HepG2 (cell line): ENCODE results near the gene NOS1AP. TPM values are rescaled to one million over a fixed set of nuclear protein-coding genes. Genes with fewer than 3 reads are reported as not detected.

ENCODE experiments used
- ATAC-seq: fragments of 200-7000 bp; cut with Tn5 transposase; 3 replicates; pipeline ENCODE4 v1.9.1; 2020; ENCODE audit warnings: mild to moderate bottlenecking, moderate library complexity
- BruUV-seq: library from RNA; stranded (reverse); fragments of 400-500 nt; replicated peaks from 2 replicates; lab custom pipeline; 2021; lab: Mats Ljungman, UMichigan
- CTCF ChIA-PET: fragments of 300-600 bp; formaldehyde crosslinking; extraction: SDS; loops from one replicate; lab custom pipeline; 2021; ENCODE audit warnings: low total read pairs, inconsistent platforms, low intra/inter-chr PET ratio; lab: Yijun Ruan, JAX
- POLR2A ChIA-PET: fragments of 350-600 bp; sonication (Branson Sonifier 250); formaldehyde crosslinking; loops from one replicate; lab custom pipeline; 2020; ENCODE audit warnings: antibody characterized with exemption, inconsistent platforms; lab: Yijun Ruan, JAX
- DNase-seq: peaks from one replicate; pipeline ENCODE4 v3.0.0-alpha.2; 2015; ENCODE audit warnings: low spot score
- FAIRE-seq: peaks from 3 replicates; lab custom pipeline; 2011; peaks lifted over from hg19 to GRCh38; lab: Jason Lieb, UNC
- H2AFZ ChIP-seq: one replicate; pipeline ENCODE4 v1.6.1; 2011; ENCODE audit warnings: low read length, inconsistent platforms
- H3K27ac ChIP-seq: fragments of 300-600 bp; 3 replicates; pipeline ENCODE4 v1.8.0; 2011; ENCODE audit warnings: mixed run types, mild to moderate bottlenecking, mixed read lengths, low read length, inconsistent platforms; ENCODE audit not compliant: insufficient read depth; ENCODE audit errors: extremely low read length
- H3K27me3 ChIP-seq, 2 experiments: fragments of 200-600 bp in 1 of 2; 2 replicates in 1 of 2; 3 replicates in 1 of 2; pipeline versions ENCODE4 v1.6.0 to v1.8.0; 2011; ENCODE audit warnings: low read length in 2 of 2, mild to moderate bottlenecking in 2 of 2, moderate library complexity in 2 of 2, inconsistent platforms in 1 of 2; ENCODE audit not compliant: insufficient read depth in 2 of 2, control insufficient read depth in 1 of 2
- H3K36me3 ChIP-seq, 2 experiments: fragments of 200-600 bp in 1 of 2; replicated peaks in 1 of 2; 2 replicates in 1 of 2; 3 replicates in 1 of 2; pipeline versions ENCODE4 v1.5.1 to v1.8.0; 2011; ENCODE audit warnings: low read length in 2 of 2, inconsistent platforms in 1 of 2; ENCODE audit not compliant: insufficient read depth in 2 of 2, control insufficient read depth in 1 of 2
- H3K4me1 ChIP-seq: 2 replicates; pipeline ENCODE4 v1.5.1; 2012; ENCODE audit warnings: low read length, inconsistent platforms; ENCODE audit not compliant: insufficient read depth
- H3K4me2 ChIP-seq: 2 replicates; pipeline ENCODE4 v1.6.0; 2011; ENCODE audit warnings: low read depth, low read length, inconsistent platforms
- H3K4me3 ChIP-seq, 3 experiments: fragments of 200-600 bp in 1 of 3; sonication (generic), shearing (Covaris generic) in 1 of 3; replicated peaks in 1 of 3; 2 replicates each; pipeline ENCODE4 v1.5.1; 2011 to 2016; ENCODE audit warnings: low read length in 3 of 3, inconsistent platforms in 2 of 3, low read depth in 2 of 3, mild to moderate bottlenecking in 2 of 3, control low read depth in 1 of 3, mixed read lengths in 1 of 3; ENCODE audit not compliant: insufficient read depth in 1 of 3
- H3K79me2 ChIP-seq: one replicate; pipeline ENCODE4 v1.6.1; 2011; ENCODE audit warnings: low read length, inconsistent platforms; ENCODE audit not compliant: insufficient read depth
- H3K9ac ChIP-seq: 2 replicates; pipeline ENCODE4 v1.6.0; 2011; ENCODE audit warnings: mild to moderate bottlenecking, low read depth, low read length, inconsistent platforms; ENCODE audit not compliant: insufficient read depth
- H3K9me3 ChIP-seq: 2 replicates; pipeline ENCODE4 v1.5.1; 2012; ENCODE audit warnings: mild to moderate bottlenecking, low read length
- H4K20me1 ChIP-seq: 2 replicates; pipeline ENCODE4 v1.6.0; 2011; ENCODE audit warnings: inconsistent platforms, mild to moderate bottlenecking, low read length, moderate library complexity; ENCODE audit not compliant: insufficient read depth
- AKNA ChIP-seq: sonication (generic); formaldehyde crosslinking; IDR thresholded peaks from 2 replicates; pipeline ENCODE4 v1.4.0; 2020; ENCODE audit warnings: missing genetic modification reagents, borderline replicate concordance
- CENPBD1 ChIP-seq: sonication (generic); formaldehyde crosslinking; IDR thresholded peaks from 2 replicates; pipeline ENCODE4 v1.8.0; 2022; ENCODE audit warnings: missing genetic modification reagents, low read depth, mild to moderate bottlenecking, borderline replicate concordance
- MBNL3 ChIP-seq: fragments of 250-450 bp; sonication (Bioruptor Pico); conservative IDR thresholded peaks from 2 replicates; pipeline ENCODE4 v1.8.0; 2022; ENCODE audit warnings: mild to moderate bottlenecking, inconsistent platforms
- PAWR ChIP-seq: sonication (generic); formaldehyde crosslinking; IDR thresholded peaks from 2 replicates; pipeline ENCODE4 v1.4.0; 2020; ENCODE audit warnings: missing genetic modification reagents, mild to moderate bottlenecking, borderline replicate concordance
- PHF20 ChIP-seq: sonication (generic); formaldehyde crosslinking; IDR thresholded peaks from 2 replicates; pipeline ENCODE4 v1.5.0; 2020; ENCODE audit warnings: mild to moderate bottlenecking, missing genetic modification reagents
- TFDP2 ChIP-seq: sonication (generic); formaldehyde crosslinking; IDR thresholded peaks from 2 replicates; pipeline ENCODE4 v1.4.0; 2020; ENCODE audit warnings: missing genetic modification reagents
- ZBTB44 ChIP-seq: sonication (generic); formaldehyde crosslinking; IDR thresholded peaks from 2 replicates; pipeline ENCODE4 v1.4.0; 2020; ENCODE audit warnings: missing genetic modification reagents
- ZFX ChIP-seq: sonication (generic); formaldehyde crosslinking; IDR thresholded peaks from 2 replicates; pipeline ENCODE4 v1.4.0; 2020; ENCODE audit warnings: mild to moderate bottlenecking, low read depth, missing genetic modification reagents, moderate library complexity
- ZNF20 ChIP-seq: sonication (generic); formaldehyde crosslinking; IDR thresholded peaks from 2 replicates; pipeline ENCODE4 v1.4.0; 2020; ENCODE audit warnings: mild to moderate bottlenecking, moderate library complexity, missing genetic modification reagents
- ZNF784 ChIP-seq: sonication (generic); formaldehyde crosslinking; IDR thresholded peaks from 2 replicates; pipeline ENCODE4 v1.5.1; 2020; ENCODE audit warnings: missing genetic modification reagents, mild to moderate bottlenecking, borderline replicate concordance
- WGBS: methylation state at CpG from one replicate; pipeline ENCODE4 v1.1.6; 2017; ENCODE audit warnings: low lambda C conversion rate; 5-methylcytosine and 5-hydroxymethylcytosine counted together
- in situ Hi-C: cut with HindIII; loops from 2 replicates; pipeline ENCODE4 v1.10.0; 2017; ENCODE audit warnings: low pct_unique_long_range_greater_than_20kb; ENCODE audit not compliant: extremely low pct_ligation_motif_present
- intact Hi-C: fragments of 100-400 bp; cut with micrococcal nuclease; formaldehyde crosslinking; loops from one replicate; pipeline ENCODE4 v1.10.0; 2022; ENCODE audit not compliant: unreplicated experiment
- polyA plus RNA-seq, 8 experiments: library from polyadenylated mRNA; depleted of rRNA in 3 of 8; stranded (reverse) in 7 of 8; unstranded in 1 of 8; fragments of >200 nt; fragmentation: Illumina TruSeq in 4 of 8; extraction: Trizol in 4 of 8; gene quantifications; 2 replicates each; pipeline versions ENCODE4 v1.2.1 to v1.2.3, GENCODE V29; 2011 to 2016; ENCODE audit warnings: low read depth in 4 of 8, missing spikeins in 1 of 8, mixed read lengths in 1 of 8; ENCODE audit not compliant: insufficient read depth in 1 of 8
- total RNA-seq, 5 experiments: library from RNA; depleted of rRNA; stranded (reverse); fragments of >200 nt; fragmentation: Illumina TruSeq; extraction: Trizol; gene quantifications; 2 replicates each; pipeline ENCODE4 v1.2.3, GENCODE V29; 2016; ENCODE audit warnings: low read depth in 1 of 5

The NOS1AP gene
- total and polyA plus RNA-seq, 2 of the 13 experiments (the other 11 are each of a cell fraction or from before 2014, with no cell fraction given), result 2.0 to 3.3 TPM

- TF ChIP-seq CENPBD1 (CRISPR knock-in tag), result no peak
- TF ChIP-seq, all 625 proteins: peak for 23
These were observed 45.7 kb upstream of the NOS1AP start, which contains the start of gene OLFML2B (continued) for GRCh38 chr1:162023547-162024501.

- Histone ChIP-seq H3K4me2 (no peak overlapping the region), H3K9me3 (peaks cover 9% of the 10 kb centered on the region; the same call in 1 of the 2 replicates), H3K4me3 (no peak overlapping the region), H3K9ac (no peak overlapping the region), H3K36me3 (no peaks in the 10 kb centered on the region), H3K27me3 (peaks cover 3 to 52% of the 10 kb centered on the region in 2 experiments), H3K79me2 (no peaks in the 10 kb centered on the region), H2AFZ (no peak overlapping the region), H3K27ac (no peak overlapping the region), H3K4me1 (0 out of 2 replicates have a peak, but pooled peaks cover 5% of the 10 kb centered on the region), H4K20me1 (no peaks in the 10 kb centered on the region)
- no peak for DNase-seq
- POLR2A ChIA-PET, result no interaction called here
- in situ Hi-C loops (loop anchor here (5.0 kb wide), 1 partner anchor 233 kb away; no protein-coding TSS in a partner anchor), intact Hi-C loops (no loop called here)
- no TSS peak for BruUV-seq
- CTCF ChIA-PET, result no interaction called here
- 65% methylated on average over 2 of the region's 2 CpGs for WGBS
- no peak for ATAC-seq
- FAIRE-seq, result no peak
- TF ChIP-seq ZNF20 (CRISPR knock-in tag) (no peak), ZFX (CRISPR knock-in tag) (no peak), PHF20 (CRISPR knock-in tag) (no peak), PAWR (CRISPR knock-in tag) (no peak), ZBTB44 (no peak), TFDP2 (CRISPR knock-in tag) (no peak), ZNF784 (no peak), AKNA (CRISPR knock-in tag) (no peak), MBNL3 (CRISPR knock-in tag) (no peak)
These were observed 44.0 kb upstream of the NOS1AP start for GRCh38 chr1:162025541-162025940.
